Posterior cingulate gyrus (tissue), 11 donors: Measurements from ENCODE around the gene STK31.
"Not testable (repeated sequence)": the region's sequence is repeated elsewhere in the genome, so short reads cannot be mapped to it uniquely, and the experiment has no call there.

ENCODE experiments used
- DNase-seq, 10 donors: peaks; one replicate each; pipeline versions ENCODE4 v3.0.0 to v3.0.0-alpha.2; 2020 to 2021; ENCODE audit warnings: mixed read lengths in 3 of 10
- intact Hi-C: fragments of 100-400 bp; cut with DNase I; formaldehyde crosslinking; loops from one replicate; pipeline ENCODE4 v1.15.1; 2023

The STK31 gene

DNA sequence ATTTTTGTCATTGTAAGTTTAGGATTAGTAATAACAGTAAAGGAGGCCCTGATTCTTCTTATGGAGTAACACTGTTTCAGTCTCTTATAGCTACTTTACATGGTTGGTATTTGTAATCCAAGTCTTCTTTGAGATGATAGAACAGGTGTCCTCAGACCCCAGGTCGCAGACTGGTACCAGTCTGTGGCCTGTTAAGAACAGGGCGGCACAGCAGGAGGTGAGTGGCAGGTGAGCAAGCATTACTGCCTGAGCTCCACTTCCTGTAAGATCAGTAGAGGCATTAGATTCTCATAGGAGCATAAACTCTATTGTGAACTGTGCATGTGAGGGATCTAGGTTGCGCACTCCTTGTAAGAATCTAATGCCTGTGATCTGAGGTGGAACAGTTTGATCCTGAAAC is 77.3 kb downstream of the STK31 start:
- no peak for DNase-seq
- intact Hi-C loops = no loop called here

GRCh38 chr7:23788843-23789242 is 78.8 kb downstream of the STK31 start:
- intact Hi-C loops = no loop called here
- DNase-seq = no peak

DNA sequence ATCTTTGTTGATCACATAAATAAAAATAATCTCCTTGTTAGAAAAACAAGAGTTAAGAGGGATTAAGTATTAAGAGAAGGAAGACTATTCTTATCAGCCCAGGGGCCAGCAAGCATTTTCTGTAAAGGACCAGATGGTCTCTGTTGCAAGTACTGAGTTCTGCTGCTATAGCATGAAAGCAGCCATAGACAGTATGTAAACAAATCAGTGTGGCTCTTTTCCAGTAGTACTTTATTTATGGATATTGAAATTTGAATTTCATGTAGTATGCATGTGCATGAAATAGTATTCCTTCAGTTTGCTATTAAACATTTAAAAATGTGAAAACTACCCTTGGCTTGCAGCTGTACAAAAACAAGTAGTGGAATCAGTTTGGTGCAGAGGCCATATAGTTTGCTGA is 81.7 kb downstream of the STK31 start:
- intact Hi-C loops = no loop called here
- DNase-seq = no peak

DNA sequence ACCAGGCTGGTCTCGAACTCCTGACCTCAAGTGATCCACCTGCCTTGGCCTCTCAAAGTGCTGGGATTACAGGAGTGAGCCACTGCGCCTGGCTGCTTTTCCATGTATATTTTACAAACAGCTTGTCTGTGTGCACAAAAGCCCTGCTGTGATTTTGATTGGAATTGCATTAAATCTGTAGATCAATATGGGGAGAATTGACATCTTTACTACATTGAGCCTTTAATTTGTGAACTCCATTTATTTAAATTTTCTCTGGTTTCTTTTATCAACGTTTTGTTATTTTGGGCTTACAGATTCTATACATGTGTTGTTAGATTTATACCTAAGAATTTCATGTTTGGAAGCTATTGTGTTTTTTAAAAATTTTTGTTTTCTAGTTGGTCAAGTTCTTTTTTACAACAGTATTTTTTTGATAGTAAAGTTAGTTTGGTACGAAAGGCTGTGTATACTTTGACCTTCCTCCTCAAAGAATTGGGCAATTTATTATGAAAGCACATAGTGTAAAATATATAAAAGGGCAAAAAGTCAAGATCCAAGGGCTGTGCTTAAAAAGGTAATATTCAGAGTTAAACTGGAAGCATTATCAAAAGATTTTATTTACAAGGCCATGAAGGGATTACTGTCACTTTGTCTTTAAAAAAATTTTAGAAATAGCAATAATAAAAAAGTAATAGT is 92.8 kb downstream of the STK31 start:
- no peak for DNase-seq
- intact Hi-C loops = no loop called here

DNA sequence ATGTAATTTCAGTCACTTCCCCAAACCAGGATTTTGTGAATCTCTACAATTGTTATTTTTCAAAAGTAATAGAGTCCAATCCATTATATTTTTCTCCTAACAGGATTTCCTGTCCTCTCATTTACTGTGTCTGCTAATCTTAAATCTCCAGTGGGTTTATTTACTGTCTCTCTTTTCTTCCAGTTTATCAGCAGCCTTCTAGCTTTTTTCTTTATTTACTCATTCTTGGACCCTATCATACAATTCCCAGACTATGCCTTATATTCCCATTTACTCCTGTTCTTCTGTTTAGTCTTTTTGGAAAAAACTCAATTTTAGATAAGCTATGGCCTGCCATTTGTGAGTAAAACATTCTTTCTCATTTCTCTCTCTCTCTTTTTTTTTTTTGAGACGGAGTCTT is 94.7 kb downstream of the STK31 start:
- DNase-seq = no peak
- intact Hi-C loops = no loop called here

DNA sequence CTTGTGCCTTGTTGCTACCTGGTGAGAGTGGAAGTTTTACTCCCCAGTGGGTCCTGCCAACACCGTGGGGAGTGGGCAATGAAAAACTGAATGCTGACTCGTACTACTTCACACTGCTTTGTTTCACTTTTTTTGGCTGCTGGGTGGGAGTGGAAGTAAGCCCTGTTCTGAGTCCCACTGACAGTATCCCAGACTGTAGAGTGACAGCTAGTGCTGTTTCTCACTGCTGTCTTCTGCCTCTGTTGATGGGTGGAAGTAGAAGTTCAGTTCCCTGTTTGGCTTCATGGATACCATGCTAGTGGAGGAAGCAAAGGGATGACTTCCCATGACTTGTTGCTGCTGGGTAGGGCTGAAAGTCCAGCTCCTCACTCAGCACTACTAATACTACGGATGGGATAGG is 98.4 kb downstream of the STK31 start:
- no peak for DNase-seq
- intact Hi-C loops = no loop called here

DNA sequence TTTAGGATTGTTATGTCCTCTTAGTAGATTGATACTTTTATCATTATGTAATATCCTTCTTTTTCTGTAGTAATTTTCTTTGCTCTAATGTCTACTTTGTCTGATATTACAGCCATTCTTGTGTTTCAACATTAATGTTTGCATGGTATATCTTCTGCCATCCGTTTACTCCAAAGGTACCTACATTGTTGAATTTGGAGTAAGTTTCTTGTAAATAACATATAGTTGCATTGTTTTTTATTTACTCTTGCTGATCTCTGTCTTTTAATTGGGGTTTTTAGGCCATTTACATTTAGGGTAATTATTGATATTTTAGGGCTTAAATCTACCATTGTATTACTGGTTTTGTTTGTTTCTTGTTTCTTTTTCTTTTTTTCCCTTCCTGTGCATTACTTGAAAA is 100.1 kb downstream of the STK31 start:
- intact Hi-C loops = no loop called here
- no peak for DNase-seq

- DNase-seq = no peak
- intact Hi-C loops = no loop called here
Observed at GRCh38 chr7:23811540-23811939, 101.5 kb downstream of the STK31 start.

GRCh38 chr7:23828125-23828524 is 118.1 kb downstream of the STK31 start:
- intact Hi-C loops = not testable (repeated sequence)
- DNase-seq = peak in 1 of 10 donors; percentile 55

DNA sequence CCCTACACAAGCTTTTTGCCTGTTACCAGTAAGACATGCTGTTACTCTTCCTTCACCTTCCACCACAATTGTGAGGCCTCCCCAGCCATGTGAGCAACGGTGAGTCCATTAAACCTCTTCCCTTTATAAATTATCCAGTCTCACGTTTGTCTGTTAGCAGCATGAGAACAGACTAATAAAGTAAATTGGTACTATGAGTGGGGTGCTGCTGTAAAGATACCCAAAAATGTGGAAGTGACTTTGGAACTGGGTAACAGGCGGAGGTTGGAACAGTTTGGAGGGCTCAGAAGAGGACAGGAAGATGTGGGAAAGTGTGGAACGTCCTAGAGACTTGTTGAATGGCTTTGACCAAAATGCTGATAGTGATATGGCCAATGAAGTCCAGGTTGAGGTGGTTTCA is 122.7 kb downstream of the STK31 start:
- DNase-seq, intact Hi-C loops: not testable (repeated sequence)

DNA sequence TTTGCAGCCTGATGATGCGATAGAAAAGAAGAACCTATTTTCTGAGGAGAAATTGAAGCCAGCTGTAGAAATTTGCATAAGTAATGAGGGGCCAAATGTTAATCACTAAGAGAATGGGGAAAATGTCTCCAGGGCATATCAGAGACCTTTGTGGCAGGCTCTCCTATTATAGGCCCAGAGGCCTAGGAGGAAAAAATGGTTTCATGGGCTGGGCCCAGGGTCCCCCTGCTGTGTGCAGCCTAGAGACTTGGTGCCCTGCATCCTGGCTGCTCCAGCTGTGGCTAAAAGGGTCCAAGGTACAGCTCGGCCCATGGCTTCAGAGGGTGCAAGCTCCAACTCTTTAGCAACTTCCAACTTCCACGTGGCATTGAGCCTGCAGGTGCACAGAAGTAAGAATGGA is 123.4 kb downstream of the STK31 start:
- intact Hi-C loops = no loop called here
- DNase-seq = no peak

DNA sequence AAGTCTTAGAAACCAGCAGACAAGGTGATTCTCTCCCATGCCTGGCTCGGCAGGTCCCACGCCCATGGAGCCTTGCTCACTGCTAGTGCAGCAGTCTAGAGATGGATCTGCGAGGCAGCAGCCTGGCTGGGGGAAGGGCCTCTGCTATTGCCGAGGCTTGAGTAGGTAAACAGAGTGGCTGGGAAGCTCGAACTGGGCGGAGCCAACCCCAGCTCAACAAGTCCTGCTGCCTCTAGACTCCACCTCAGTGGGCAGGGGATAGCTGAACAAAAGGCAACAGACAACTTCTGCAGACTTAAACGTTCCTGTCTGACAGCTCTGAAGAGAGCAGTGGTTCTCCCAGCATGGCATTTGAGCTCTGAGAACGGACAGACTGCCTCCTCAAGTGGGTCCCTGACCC is 134.8 kb downstream of the STK31 start:
- intact Hi-C loops = not testable (repeated sequence)
- peak in 1 of 10 donors; percentile 65 for DNase-seq

DNA sequence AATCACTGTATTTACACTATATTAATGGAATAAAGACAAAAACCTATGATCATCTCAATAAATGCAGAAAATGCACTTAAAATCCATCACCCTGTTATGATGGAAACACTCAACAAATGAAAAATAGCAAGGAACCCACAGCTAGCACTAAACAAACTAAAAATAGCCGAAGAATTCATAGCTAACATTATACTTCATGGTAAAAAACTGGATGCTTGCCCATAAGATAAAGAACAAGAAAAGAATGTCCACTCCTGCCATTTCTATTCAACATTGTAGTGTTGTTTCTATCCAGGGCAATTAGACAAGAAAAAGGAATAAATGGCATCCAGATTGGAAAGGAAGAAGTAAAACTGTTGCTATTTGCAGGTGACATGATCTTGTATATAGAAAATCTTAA is 142.1 kb downstream of the STK31 start:
- intact Hi-C loops = no loop called here
- DNase-seq = no peak

DNA sequence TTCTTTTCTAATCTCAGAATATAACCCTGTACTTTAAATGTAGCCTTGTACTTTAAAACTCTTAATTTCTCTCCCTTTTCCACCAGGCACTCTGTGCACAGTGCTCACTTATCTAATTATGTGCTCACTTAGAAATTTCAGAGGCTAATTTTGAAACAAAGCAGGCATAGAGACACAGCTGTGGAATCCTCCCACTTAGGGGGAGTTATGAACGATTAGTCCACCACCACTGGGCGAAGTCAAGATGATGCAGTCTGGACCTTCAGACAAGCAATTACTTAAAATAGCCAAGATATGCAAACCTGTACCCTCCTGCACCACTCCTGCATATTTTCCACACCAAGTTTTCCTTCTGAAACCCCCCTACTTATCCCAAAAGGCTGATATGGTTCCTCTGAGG is 143.0 kb downstream of the STK31 start:
- intact Hi-C loops = no loop called here
- no peak for DNase-seq

GRCh38 chr7:23863209-23863787 is 153.3 kb downstream of the STK31 start:
- intact Hi-C loops = no loop called here

DNA sequence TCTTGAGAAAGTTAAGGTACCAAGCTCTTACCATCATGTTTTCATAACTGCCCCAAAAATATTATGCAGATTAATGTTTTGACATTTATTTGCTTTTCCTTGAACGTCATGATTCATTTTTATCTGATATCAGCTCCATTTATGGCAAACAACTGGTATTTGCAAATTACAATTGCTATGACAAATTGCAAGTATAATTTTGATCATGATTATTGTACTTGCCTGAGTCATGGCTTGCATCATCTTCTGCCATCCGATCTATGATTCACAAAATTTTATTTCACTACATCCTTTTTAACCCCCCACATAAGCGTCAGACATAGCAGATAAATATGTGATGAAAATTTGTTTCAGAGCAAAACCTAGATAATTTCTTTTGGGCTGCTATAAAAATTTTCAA is 155.0 kb downstream of the STK31 start:
- intact Hi-C loops = no loop called here

More at GRCh38 chr7:23863209-23863787, 153.3 kb downstream of the STK31 start:
- DNase-seq = peak in 1 of 10 donors; percentile 18

GRCh38 chr7:23873306-23873705 is 163.3 kb downstream of the STK31 start:
- no peak for DNase-seq
- intact Hi-C loops = no loop called here

More for the DNA sequence above, 155.0 kb downstream of the STK31 start:
- no peak for DNase-seq

DNA sequence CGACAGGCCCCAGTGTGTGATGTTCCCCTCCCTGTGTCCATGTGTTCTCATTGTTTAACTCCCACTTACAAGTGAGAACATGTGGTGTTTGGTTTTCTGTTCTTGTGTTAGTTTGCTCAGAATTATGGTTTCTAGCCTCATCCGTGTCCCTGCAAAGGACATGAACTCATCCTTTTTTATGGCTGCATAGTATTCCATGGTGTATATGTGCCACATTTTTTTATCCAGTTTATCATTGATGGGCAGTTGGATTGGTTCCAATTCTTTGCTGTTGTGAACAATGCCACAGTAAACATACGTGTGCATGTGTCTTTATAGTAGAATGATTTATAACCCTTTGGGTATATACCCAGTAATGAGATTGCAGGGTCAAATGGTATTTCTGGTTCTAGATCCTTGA is 166.5 kb downstream of the STK31 start:
- DNase-seq, intact Hi-C loops: not testable (repeated sequence)
